Endodermal cell (in vitro differentiated cells): Measurements from ENCODE around the gene CLEC1A. TPM values are rescaled to one million over a fixed set of nuclear protein-coding genes. Genes with fewer than 3 reads are reported as not detected.

Experiments
- DNase-seq: peaks from one replicate; pipeline ENCODE4 v3.0.0-alpha.2; 2017
- H3K27ac ChIP-seq: 2 replicates; pipeline ENCODE4 v1.5.1; 2013; ENCODE audit warnings: mild to moderate bottlenecking, low read depth, low read length, moderate library complexity
- H3K27me3 ChIP-seq: 2 replicates; pipeline ENCODE4 v1.6.1; 2013; ENCODE audit warnings: mild to moderate bottlenecking, low read length, moderate library complexity; ENCODE audit not compliant: insufficient read depth, control insufficient read depth, poor library complexity, severe bottlenecking
- H3K36me3 ChIP-seq: 2 replicates; pipeline ENCODE4 v1.7.0; 2013; ENCODE audit warnings: mild to moderate bottlenecking, low read length, moderate library complexity; ENCODE audit not compliant: control insufficient read depth, insufficient read depth
- H3K4me1 ChIP-seq: one replicate; pipeline ENCODE4 v1.7.0; 2013; ENCODE audit warnings: low read length; ENCODE audit not compliant: control insufficient read depth, insufficient read depth
- H3K4me3 ChIP-seq: 2 replicates; pipeline ENCODE4 v1.5.1; 2013; ENCODE audit warnings: mild to moderate bottlenecking, low read length, moderate library complexity
- H3K9ac ChIP-seq: 2 replicates; pipeline ENCODE4 v1.6.1; 2013; ENCODE audit warnings: mild to moderate bottlenecking, low read length, moderate library complexity; ENCODE audit not compliant: poor library complexity, severe bottlenecking; ENCODE audit errors: extremely low read depth
- H3K9me3 ChIP-seq: 2 replicates; pipeline ENCODE4 v1.6.1; 2013; ENCODE audit warnings: mild to moderate bottlenecking, low read length, moderate library complexity; ENCODE audit not compliant: control insufficient read depth
- H3K27ac Mint-ChIP-seq: 2 replicates; pipeline ENCODE4 v1.8.0; 2020; ENCODE audit warnings: mixed read lengths
- H3K27me3 Mint-ChIP-seq: 2 replicates; pipeline ENCODE4 v1.8.0; 2021; ENCODE audit warnings: mild to moderate bottlenecking, mixed read lengths; ENCODE audit not compliant: insufficient read depth
- H3K36me3 Mint-ChIP-seq: 2 replicates; pipeline ENCODE4 v1.8.0; 2020; ENCODE audit warnings: low read depth, mixed read lengths
- H3K4me1 Mint-ChIP-seq: 2 replicates; pipeline ENCODE4 v1.8.0; 2020; ENCODE audit warnings: mixed read lengths
- H3K4me3 Mint-ChIP-seq: 2 replicates; pipeline ENCODE4 v1.8.0; 2020; ENCODE audit warnings: mild to moderate bottlenecking, moderate library complexity, mixed read lengths
- H3K9me3 Mint-ChIP-seq: 2 replicates; pipeline ENCODE4 v1.8.0; 2020; ENCODE audit warnings: mild to moderate bottlenecking, mixed read lengths
- WGBS, 2 experiments: methylation state at CpG; one replicate each; pipeline versions ENCODE4 v1.1.5 to v1.1.7; 2013; ENCODE audit warnings: missing lambda C conversion rate in 2 of 2, mixed read lengths in 1 of 2; ENCODE audit not compliant: insufficient coverage in 1 of 2, insufficient read length in 1 of 2; 5-methylcytosine and 5-hydroxymethylcytosine counted together
- total RNA-seq, 2 donors: library from RNA; stranded (reverse); fragmentation: NEBNext Ultra II Directional in 1 of 2; extraction: Animal tissue kit (Norgen Biotek cat#: 25700) in 1 of 2; gene quantifications; 2 replicates in 1 of 2; 3 replicates in 1 of 2; pipeline ENCODE4 v1.2.1, GENCODE V29; 2021
- TF ChIP-seq, protein P1 (sequence below): fragments of 200-600 bp; sonication (generic); conservative IDR thresholded peaks from 2 replicates; pipeline ENCODE4 v1.5.0; 2021; ENCODE audit warnings: antibody characterized with exemption, mild to moderate bottlenecking

Gene CLEC1A
- total RNA-seq, 2 donors from 2014 or later: not detected

DNA sequence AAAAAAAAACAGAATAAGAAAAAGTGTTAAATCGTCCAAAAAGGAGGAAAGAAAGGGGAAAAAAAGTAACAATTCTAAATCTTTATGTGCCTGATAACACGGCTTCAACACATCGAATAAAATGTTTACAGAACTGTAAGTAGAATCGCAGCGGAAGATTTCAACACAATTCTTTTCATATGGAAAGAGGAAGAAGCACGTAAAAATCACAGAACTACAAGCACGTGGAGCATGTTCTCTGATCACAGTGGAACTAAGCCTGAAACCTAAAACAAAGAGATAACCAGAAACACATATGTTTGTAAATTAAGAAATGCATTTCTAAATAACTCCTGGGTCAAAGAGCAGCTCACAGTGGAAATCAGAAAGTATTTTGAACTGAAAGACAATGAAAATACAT is 22.5 kb upstream of the CLEC1A start:
- Histone ChIP-seq H3K4me3 (no peak overlapping the region), H3K4me1 (peaks cover 3% of the 10 kb centered on the region), H3K9me3 (no peaks in the 10 kb centered on the region), H3K27ac (no peak overlapping the region), H3K9ac (no peak overlapping the region), H3K27me3 (no peaks in the 10 kb centered on the region), H3K36me3 (no peaks in the 10 kb centered on the region)
- Mint-ChIP-seq H3K27ac (no peak overlapping the region), H3K4me3 (no peak overlapping the region), H3K9me3 (peaks cover 7% of the 10 kb centered on the region), H3K4me1 (peaks cover 10% of the 10 kb centered on the region), H3K27me3 (no peaks in the 10 kb centered on the region), H3K36me3 (peaks cover 3% of the 10 kb centered on the region)
- DNase-seq: no peak
- TF ChIP-seq, protein P1, sequence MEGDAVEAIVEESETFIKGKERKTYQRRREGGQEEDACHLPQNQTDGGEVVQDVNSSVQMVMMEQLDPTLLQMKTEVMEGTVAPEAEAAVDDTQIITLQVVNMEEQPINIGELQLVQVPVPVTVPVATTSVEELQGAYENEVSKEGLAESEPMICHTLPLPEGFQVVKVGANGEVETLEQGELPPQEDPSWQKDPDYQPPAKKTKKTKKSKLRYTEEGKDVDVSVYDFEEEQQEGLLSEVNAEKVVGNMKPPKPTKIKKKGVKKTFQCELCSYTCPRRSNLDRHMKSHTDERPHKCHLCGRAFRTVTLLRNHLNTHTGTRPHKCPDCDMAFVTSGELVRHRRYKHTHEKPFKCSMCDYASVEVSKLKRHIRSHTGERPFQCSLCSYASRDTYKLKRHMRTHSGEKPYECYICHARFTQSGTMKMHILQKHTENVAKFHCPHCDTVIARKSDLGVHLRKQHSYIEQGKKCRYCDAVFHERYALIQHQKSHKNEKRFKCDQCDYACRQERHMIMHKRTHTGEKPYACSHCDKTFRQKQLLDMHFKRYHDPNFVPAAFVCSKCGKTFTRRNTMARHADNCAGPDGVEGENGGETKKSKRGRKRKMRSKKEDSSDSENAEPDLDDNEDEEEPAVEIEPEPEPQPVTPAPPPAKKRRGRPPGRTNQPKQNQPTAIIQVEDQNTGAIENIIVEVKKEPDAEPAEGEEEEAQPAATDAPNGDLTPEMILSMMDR: no peak
- WGBS, 2 experiments: 87 to 90% methylated on average over 5 to 6 of the region's 7 CpGs

DNA sequence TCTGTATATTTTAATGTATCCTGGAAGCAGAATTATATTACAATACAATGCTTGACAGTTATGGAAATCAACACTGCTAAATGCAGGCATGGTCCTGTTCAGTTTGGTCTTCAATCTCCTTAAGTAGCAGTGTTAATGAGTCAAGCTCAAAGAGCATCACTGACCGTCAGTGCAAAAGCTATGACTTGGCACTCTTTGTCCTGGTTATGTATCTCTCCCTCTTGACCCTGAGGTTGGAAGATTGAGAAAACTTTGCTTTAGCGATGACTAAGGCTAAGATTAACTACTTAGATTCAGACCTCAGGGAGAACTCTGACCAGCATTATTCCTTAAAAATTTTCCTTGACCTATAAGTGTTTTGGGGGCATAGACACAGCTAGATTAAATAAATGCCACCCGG is 20.3 kb upstream of the CLEC1A start:
- H3K27me3 ChIP-seq: no peaks in the 10 kb centered on the region
- no peaks in the 10 kb centered on the region for H3K36me3 ChIP-seq
- Mint-ChIP-seq H3K36me3 (peaks cover 3% of the 10 kb centered on the region), H3K4me1 (no peaks in the 10 kb centered on the region), H3K9me3 (peaks cover 7% of the 10 kb centered on the region), H3K27me3 (no peaks in the 10 kb centered on the region), H3K4me3 (no peak overlapping the region), H3K27ac (no peak overlapping the region)
- no peak overlapping the region for H3K9ac ChIP-seq
- H3K4me3 ChIP-seq: no peak overlapping the region
- H3K9me3 ChIP-seq: no peaks in the 10 kb centered on the region
- TF ChIP-seq, protein P1: no peak
- no peak overlapping the region for H3K27ac ChIP-seq
- no peaks in the 10 kb centered on the region for H3K4me1 ChIP-seq
- WGBS, 2 experiments: 88% methylated on average over 3 of the region's 3 CpGs; no CpG with 5 or more reads in 1 of the 2 experiments
- no peak for DNase-seq

DNA sequence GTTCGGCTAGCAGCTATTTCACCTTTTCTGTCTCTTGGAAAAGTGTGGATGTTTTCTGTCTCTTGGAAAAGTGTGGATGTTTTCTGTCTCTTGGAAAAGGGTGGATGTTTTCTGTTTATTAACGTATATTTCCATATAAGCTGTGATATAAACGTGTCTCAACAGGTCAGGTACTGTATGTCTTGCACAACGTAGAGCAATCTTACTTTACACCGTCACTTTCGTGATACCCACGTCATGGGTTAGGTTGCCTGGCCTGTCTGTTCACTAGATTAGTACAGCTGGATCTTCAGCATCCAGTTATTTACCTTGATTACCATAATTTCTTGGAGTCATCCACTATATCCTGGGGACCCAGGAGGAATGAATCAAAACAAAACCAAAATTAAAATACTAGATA is 17.1 kb upstream of the CLEC1A start:
- Mint-ChIP-seq H3K27ac (no peak overlapping the region), H3K9me3 (peaks cover 14% of the 10 kb centered on the region), H3K4me3 (no peak overlapping the region), H3K4me1 (no peaks in the 10 kb centered on the region), H3K36me3 (no peaks in the 10 kb centered on the region), H3K27me3 (no peaks in the 10 kb centered on the region)
- TF ChIP-seq, protein P1: no peak
- H3K36me3 ChIP-seq: no peaks in the 10 kb centered on the region
- H3K9ac ChIP-seq: no peak overlapping the region
- no peaks in the 10 kb centered on the region for H3K27me3 ChIP-seq
- WGBS, 2 experiments: 92 to 96% methylated on average over 5 to 7 of the region's 7 CpGs
- no peak overlapping the region for H3K27ac ChIP-seq
- H3K4me1 ChIP-seq: no peaks in the 10 kb centered on the region
- H3K4me3 ChIP-seq: no peak overlapping the region
- DNase-seq: no peak
- no peaks in the 10 kb centered on the region for H3K9me3 ChIP-seq
